Right lobe of liver (tissue), 4 donors: Measurements from ENCODE around the gene OLIG1.

Source experiments
- CTCF ChIP-seq, 4 donors: fragments of 200-600 bp in 3 of 4; fragments of 450-650 bp in 1 of 4; IDR thresholded peaks; one replicate each; pipeline versions ENCODE4 v1.5.1 to v1.8.0; 2016 to 2022; ENCODE audit warnings: antibody characterized with exemption in 4 of 4, mild to moderate bottlenecking in 2 of 4
- POLR2A ChIP-seq: fragments of 450-650 bp; IDR thresholded peaks from one replicate; pipeline ENCODE4 v1.6.1; 2017; ENCODE audit warnings: antibody characterized with exemption, mild to moderate bottlenecking
- donor health status: DM: no; HTN: no; CAD: no.
- donor health status: DM: no; HTN: no; CAD: no.
- donor health status: DM: no; HTN: yes; CAD: no.

- no peak for TF ChIP-seq CTCF (IDR thresholded peaks at IDR 0.05)
- TF ChIP-seq POLR2A = no peak
Measured at GRCh38 chr21:33070998-33071769, 1.2 kb downstream of the OLIG1 start.
